SK-N-SH treated with all-trans-retinoic acid at 6 μM for 48 hours (cell line): ENCODE measurements around the gene CTDSP1.

Experiments
- ATAC-seq: fragments of 200-7000 bp; cut with Tn5 transposase; 3 replicates; pipeline ENCODE4 v1.9.1; 2020; ENCODE audit warnings: mild to moderate bottlenecking, moderate library complexity
- BACH2 ChIP-seq: fragments of 250-450 bp; sonication (Bioruptor Pico); IDR thresholded peaks from 2 replicates; pipeline ENCODE4 v1.9.0; 2021; ENCODE audit warnings: mild to moderate bottlenecking, borderline replicate concordance
- CREB5 ChIP-seq: fragments of 250-450 bp; sonication (Bioruptor Pico); IDR thresholded peaks from 2 replicates; pipeline ENCODE4 v1.5.1; 2020; ENCODE audit warnings: low read depth, mild to moderate bottlenecking, moderate library complexity
- CSDC2 ChIP-seq: fragments of 250-450 bp; sonication (Bioruptor Pico); IDR thresholded peaks from 2 replicates; pipeline ENCODE4 v1.5.0; 2020; ENCODE audit warnings: mild to moderate bottlenecking, moderate library complexity
- OSR1 ChIP-seq: fragments of 250-450 bp; sonication (Bioruptor Pico); IDR thresholded peaks from 2 replicates; pipeline ENCODE4 v1.8.0; 2022; ENCODE audit warnings: moderate library complexity, mild to moderate bottlenecking, inconsistent platforms
- PATZ1 ChIP-seq: fragments of 250-450 bp; sonication (Bioruptor Pico); IDR thresholded peaks from 2 replicates; pipeline ENCODE4 v1.8.0; 2020; ENCODE audit warnings: mild to moderate bottlenecking, moderate library complexity, borderline replicate concordance
- POU6F1 ChIP-seq: fragments of 250-450 bp; sonication (Bioruptor Pico); IDR thresholded peaks from 2 replicates; pipeline ENCODE4 v1.8.0; 2021; ENCODE audit warnings: low read depth, mild to moderate bottlenecking, moderate library complexity, borderline replicate concordance
- RARB ChIP-seq: fragments of 250-450 bp; sonication (Bioruptor Pico); IDR thresholded peaks from 2 replicates; pipeline ENCODE4 v1.8.0; 2021; ENCODE audit warnings: mild to moderate bottlenecking, moderate library complexity
- SNAI2 ChIP-seq: fragments of 250-450 bp; sonication (Bioruptor Pico); IDR thresholded peaks from 2 replicates; pipeline ENCODE4 v1.5.0; 2020; ENCODE audit warnings: mild to moderate bottlenecking, moderate library complexity
- TCF4 ChIP-seq: fragments of 250-450 bp; sonication (Bioruptor Pico); IDR thresholded peaks from 2 replicates; pipeline ENCODE4 v1.8.0; 2021; ENCODE audit warnings: mild to moderate bottlenecking, moderate library complexity, borderline replicate concordance
- TOX ChIP-seq: fragments of 250-450 bp; sonication (Bioruptor Pico); IDR thresholded peaks from 2 replicates; pipeline ENCODE4 v1.8.0; 2021; ENCODE audit warnings: mild to moderate bottlenecking, moderate library complexity, borderline replicate concordance
- TSHZ2 ChIP-seq: fragments of 250-450 bp; sonication (Bioruptor Pico); IDR thresholded peaks from 2 replicates; pipeline ENCODE4 v1.5.0; 2020; ENCODE audit warnings: mild to moderate bottlenecking, moderate library complexity
- ZFP30 ChIP-seq: fragments of 450-650 bp; formaldehyde crosslinking; IDR thresholded peaks from 2 replicates; pipeline ENCODE4 v1.5.0; 2022; ENCODE audit warnings: mild to moderate bottlenecking, moderate library complexity
- ZNF565 ChIP-seq: fragments of 450-650 bp; formaldehyde crosslinking; conservative IDR thresholded peaks from 2 replicates; pipeline ENCODE4 v1.5.0; 2020; ENCODE audit warnings: low read depth, mild to moderate bottlenecking, moderate library complexity
- ZNF8 ChIP-seq: fragments of 450-650 bp; formaldehyde crosslinking; IDR thresholded peaks from 2 replicates; pipeline ENCODE4 v1.5.0; 2020; ENCODE audit warnings: mild to moderate bottlenecking, moderate library complexity

Gene CTDSP1

GRCh38 chr2:218395456-218395825 lies 4.2 kb upstream of the CTDSP1 start:
- no peak for TF ChIP-seq TCF4 (CRISPR knock-in tag)
- TF ChIP-seq TSHZ2 (CRISPR knock-in tag) = no peak
- TF ChIP-seq ZNF565 (CRISPR knock-in tag) = no peak
- TF ChIP-seq SNAI2 (CRISPR knock-in tag) = no peak
- ATAC-seq = no peak

GRCh38 chr2:218395826-218396687 lies 3.6 kb upstream of the CTDSP1 start:
- peak; percentile 70 for ATAC-seq
- TF ChIP-seq POU6F1 (peak; percentile 75; the same call in 1 of the 2 replicates), CSDC2 (CRISPR knock-in tag) (no peak), PATZ1 (CRISPR knock-in tag) (peak; percentile 81; the same call in 1 of the 2 replicates)

- TF ChIP-seq ZNF565 (CRISPR knock-in tag) = no peak
- TF ChIP-seq TSHZ2 (CRISPR knock-in tag) = no peak
- TF ChIP-seq RARB (CRISPR knock-in tag) = no peak
- TF ChIP-seq CSDC2 (CRISPR knock-in tag) = no peak
- no peak for TF ChIP-seq BACH2
- no peak for TF ChIP-seq OSR1 (CRISPR knock-in tag)
- TF ChIP-seq ZFP30 (CRISPR knock-in tag) = no peak
- no peak for TF ChIP-seq TOX (CRISPR knock-in tag)
- no peak for TF ChIP-seq SNAI2 (CRISPR knock-in tag)
- no peak for TF ChIP-seq TCF4 (CRISPR knock-in tag)
- TF ChIP-seq ZNF8 (CRISPR knock-in tag) = no peak
- no peak for TF ChIP-seq CREB5 (CRISPR knock-in tag)
- TF ChIP-seq, all 23 proteins: peak for 0
- peak; percentile 1 for ATAC-seq
Observed at GRCh38 chr2:218396688-218397462, 2.8 kb upstream of the CTDSP1 start.
